Calu3 (cell line): ENCODE data around the gene CA12. TPM values are rescaled to one million over a fixed set of nuclear protein-coding genes. Genes with fewer than 3 reads are reported as not detected.

Source experiments
- Bru-seq: library from RNA; stranded (reverse); fragments of 400-500 nt; gene quantifications from one replicate; lab custom pipeline; 2021; lab: Mats Ljungman, UMichigan
- BruChase-seq, 2 experiments: library from RNA; stranded (reverse); fragments of 400-500 nt; gene quantifications; one replicate each; lab custom pipeline; 2021; lab: Mats Ljungman, UMichigan
- BruUV-seq: library from RNA; stranded (reverse); fragments of 400-500 nt; replicated peaks from 2 replicates; lab custom pipeline; 2021; lab: Mats Ljungman, UMichigan
- CTCF ChIA-PET: fragments of 300-600 bp; sonication (Branson Sonifier 250); formaldehyde crosslinking; loops from one replicate; lab custom pipeline; 2022; ENCODE audit warnings: antibody characterized with exemption; lab: Charles Lee
- DNase-seq: peaks from one replicate; pipeline ENCODE4 v3.0.0; 2022
- H3K27ac Mint-ChIP-seq: one replicate; pipeline ENCODE4 v1.8.0; 2022; ENCODE audit warnings: mixed read lengths; ENCODE audit not compliant: unreplicated experiment
- H3K27me3 Mint-ChIP-seq: one replicate; pipeline ENCODE4 v1.8.0; 2022; ENCODE audit warnings: mixed read lengths; ENCODE audit not compliant: unreplicated experiment
- H3K36me3 Mint-ChIP-seq: one replicate; pipeline ENCODE4 v1.8.0; 2022; ENCODE audit warnings: mild to moderate bottlenecking, moderate library complexity, mixed read lengths; ENCODE audit not compliant: insufficient read depth, unreplicated experiment
- H3K4me1 Mint-ChIP-seq: one replicate; pipeline ENCODE4 v1.8.0; 2022; ENCODE audit warnings: mild to moderate bottlenecking, low read depth, mixed read lengths; ENCODE audit not compliant: unreplicated experiment
- H3K4me3 Mint-ChIP-seq: one replicate; pipeline ENCODE4 v1.8.0; 2022; ENCODE audit warnings: mild to moderate bottlenecking, low read depth, moderate library complexity, mixed read lengths; ENCODE audit not compliant: unreplicated experiment
- H3K9me3 Mint-ChIP-seq: one replicate; pipeline ENCODE4 v1.8.0; 2022; ENCODE audit warnings: low read depth, mixed read lengths; ENCODE audit not compliant: unreplicated experiment
- CTCF ChIP-seq: fragments of 200-600 bp; IDR thresholded peaks from one replicate; pipeline ENCODE4 v1.8.0; 2022; ENCODE audit warnings: antibody characterized with exemption; ENCODE audit not compliant: unreplicated experiment
- intact Hi-C: fragments of 100-400 bp; cut with micrococcal nuclease; formaldehyde crosslinking; loops from one replicate; pipeline ENCODE4 v1.10.0; 2022; ENCODE audit not compliant: unreplicated experiment
- long read RNA-seq: library from polyadenylated mRNA; stranded (forward); transcript quantifications from one replicate; pipeline ENCODE4 v2.0.0, GENCODE V29; 2022
- total RNA-seq: library from RNA; stranded (reverse); gene quantifications from 2 replicates; pipeline ENCODE4 v1.2.3, GENCODE V29; 2022

Gene CA12
- total RNA-seq = 21.5 and 26.0 TPM in 2 replicates
- Bru-seq, nascent RNA = percentile 52 among the genes with signal in this experiment
- BruChase-seq, experiment 1, labeled RNA remaining after a 6-hour chase = percentile 58 among the genes with signal in this experiment
- BruChase-seq, experiment 2, labeled RNA remaining after a 2-hour chase = percentile 45 among the genes with signal in this experiment
- long read RNA-seq, full-length matches to known transcripts = 18 of 35 reads
- long read RNA-seq, partial matches to known transcripts = 10 of 35 reads
- long read RNA-seq, other reads (novel, unspliced or antisense) = 7 of 35 reads

- peak within 1 kb of the TSS; percentile 29 for H3K27ac Mint-ChIP-seq
- H3K4me3 Mint-ChIP-seq = peak within 1 kb of the TSS; percentile 83
- intact Hi-C loops = loop anchor here (5.0 kb wide), 1 partner anchor 39 kb away; no protein-coding TSS in a partner anchor
- DNase-seq = peak; percentile 56
- no peaks in the 10 kb centered on the region for H3K27me3 Mint-ChIP-seq
- peaks cover 58% of the 10 kb centered on the region for H3K4me1 Mint-ChIP-seq
- H3K36me3 Mint-ChIP-seq = peaks cover 21% of the 10 kb centered on the region
- H3K9me3 Mint-ChIP-seq = peaks cover 3% of the 10 kb centered on the region
- BruUV-seq = TSS peak; percentile 55
- TF ChIP-seq CTCF = no peak
- CTCF ChIA-PET = interaction anchor here (0.6 to 1.2 kb wide), 3 partner anchors 14 to 237 kb away, joined by 3 to 4 read pairs (median 3); no protein-coding TSS in a partner anchor
Measured at GRCh38 chr15:63381301-63382204, at the start of gene CA12. Gene CA12 (minus strand): TSS chr15:63381846. CDS start chr15:63381720, 126 bp downstream.

- BruUV-seq = no TSS peak
- no peaks in the 10 kb centered on the region for H3K27me3 Mint-ChIP-seq
- CTCF ChIA-PET = no interaction called here
- no peak overlapping the region for H3K27ac Mint-ChIP-seq
- intact Hi-C loops = no loop called here
- no peaks in the 10 kb centered on the region for H3K36me3 Mint-ChIP-seq
- TF ChIP-seq CTCF = no peak
- DNase-seq = no peak
- H3K4me1 Mint-ChIP-seq = no peaks in the 10 kb centered on the region
- H3K9me3 Mint-ChIP-seq = peaks cover 2% of the 10 kb centered on the region
- no peak overlapping the region for H3K4me3 Mint-ChIP-seq
Measured at GRCh38 chr15:63430766-63431451, 49.3 kb upstream of the CA12 start.

GRCh38 chr15:63426552-63426951 lies 44.9 kb upstream of the CA12 start:
- TF ChIP-seq CTCF = no peak
- CTCF ChIA-PET = no interaction called here
- Mint-ChIP-seq H3K36me3 (no peaks in the 10 kb centered on the region), H3K9me3 (peaks cover 2% of the 10 kb centered on the region), H3K27me3 (no peaks in the 10 kb centered on the region), H3K27ac (no peak overlapping the region), H3K4me1 (no peaks in the 10 kb centered on the region), H3K4me3 (no peak overlapping the region)
- no TSS peak for BruUV-seq
- no peak for DNase-seq
- intact Hi-C loops = no loop called here

GRCh38 chr15:63425426-63425985 lies 43.9 kb upstream of the CA12 start:
- H3K4me3 Mint-ChIP-seq = no peak overlapping the region
- H3K9me3 Mint-ChIP-seq = peaks cover 2% of the 10 kb centered on the region
- intact Hi-C loops = no loop called here
- no peaks in the 10 kb centered on the region for H3K4me1 Mint-ChIP-seq
- no peak for TF ChIP-seq CTCF
- no TSS peak for BruUV-seq
- H3K27ac Mint-ChIP-seq = no peak overlapping the region
- CTCF ChIA-PET = interaction anchor here (0.6 kb wide), 1 partner anchor 259 kb away, joined by 3 read pairs; no protein-coding TSS in a partner anchor
- DNase-seq = no peak
- H3K36me3 Mint-ChIP-seq = no peaks in the 10 kb centered on the region
- H3K27me3 Mint-ChIP-seq = no peaks in the 10 kb centered on the region
